Esophagus squamous epithelium (tissue), 5 donors: Measurements from ENCODE around the gene IL17RB. TPM values are rescaled to one million over a fixed set of nuclear protein-coding genes. Genes with fewer than 3 reads are reported as not detected.

Source experiments
- DNase-seq: peaks from one replicate; lab custom pipeline; 2025; lab: John Stamatoyannopoulos, UW
- H3K27ac ChIP-seq, 4 donors: fragments of 200-600 bp; sonication (generic); one replicate each; pipeline ENCODE4 v1.5.1; 2016 to 2019; ENCODE audit warnings: mild to moderate bottlenecking in 1 of 4
- H3K27me3 ChIP-seq, 4 donors: fragments of 200-600 bp; sonication (generic); 1 replicate in 3 of 4; 2 replicates in 1 of 4; pipeline versions ENCODE4 v1.5.1 to v1.6.0; 2017 to 2021; ENCODE audit warnings: antibody characterized with exemption in 1 of 4
- H3K36me3 ChIP-seq, 3 donors: fragments of 200-600 bp; sonication (generic); one replicate each; pipeline ENCODE4 v1.5.1; 2016 to 2019
- H3K4me1 ChIP-seq, 3 donors: fragments of 200-600 bp; sonication (generic); one replicate each; pipeline ENCODE4 v1.5.1; 2017 to 2019
- H3K4me3 ChIP-seq, 4 donors: fragments of 200-600 bp; sonication (generic); 1 replicate in 3 of 4; 2 replicates in 1 of 4; pipeline ENCODE4 v1.5.1; 2016 to 2019; ENCODE audit warnings: mild to moderate bottlenecking in 2 of 4, moderate library complexity in 1 of 4
- H3K9me3 ChIP-seq, 3 donors: fragments of 200-600 bp; sonication (generic); one replicate each; pipeline ENCODE4 v1.5.1; 2016 to 2019
- POLR2A ChIP-seq, 4 donors: fragments of 450-650 bp; IDR thresholded peaks; one replicate each; pipeline ENCODE4 v1.6.1; 2017; ENCODE audit warnings: antibody characterized with exemption in 4 of 4, mild to moderate bottlenecking in 4 of 4, moderate library complexity in 3 of 4
- WGBS, 2 donors: methylation state at CpG; one replicate each; pipeline ENCODE4 v1.1.5; 2018; 5-methylcytosine and 5-hydroxymethylcytosine counted together
- intact Hi-C: fragments of 100-400 bp; cut with DNase I; formaldehyde crosslinking; loops from one replicate; pipeline ENCODE4 v1.15.0; 2022
- total RNA-seq, 4 donors: library from RNA; depleted of rRNA; stranded (reverse); fragments of >200 nt; gene quantifications; one replicate each; pipeline ENCODE4 v1.1.0, GENCODE V29; 2016
- TF ChIP-seq, protein P1 (sequence below), 6 experiments: fragments of 450-650 bp in 4 of 6; fragments of 200-600 bp in 2 of 6; sonication (generic) in 2 of 6; IDR thresholded peaks; one replicate each; pipeline ENCODE4 v1.5.1; 2016 to 2019; ENCODE audit warnings: antibody characterized with exemption in 6 of 6, mild to moderate bottlenecking in 4 of 6, moderate library complexity in 4 of 6
- donor health status: DM: yes; HTN: yes; CAD: no.

Gene IL17RB
- total RNA-seq, 4 donors from 2014 or later: 0.23 to 0.66 (median 0.52) TPM

- no peak overlapping the region for H3K27ac ChIP-seq
- no peaks in the 10 kb centered on the region for H3K36me3 ChIP-seq
- intact Hi-C loops: no loop called here
- H3K9me3 ChIP-seq: no peaks in the 10 kb centered on the region
- no peak overlapping the region for H3K4me3 ChIP-seq
- no peak for DNase-seq
- WGBS, 2 donors: 50 to 62% methylated on average over 1 of the region's 1 CpG
- TF ChIP-seq, protein P1, sequence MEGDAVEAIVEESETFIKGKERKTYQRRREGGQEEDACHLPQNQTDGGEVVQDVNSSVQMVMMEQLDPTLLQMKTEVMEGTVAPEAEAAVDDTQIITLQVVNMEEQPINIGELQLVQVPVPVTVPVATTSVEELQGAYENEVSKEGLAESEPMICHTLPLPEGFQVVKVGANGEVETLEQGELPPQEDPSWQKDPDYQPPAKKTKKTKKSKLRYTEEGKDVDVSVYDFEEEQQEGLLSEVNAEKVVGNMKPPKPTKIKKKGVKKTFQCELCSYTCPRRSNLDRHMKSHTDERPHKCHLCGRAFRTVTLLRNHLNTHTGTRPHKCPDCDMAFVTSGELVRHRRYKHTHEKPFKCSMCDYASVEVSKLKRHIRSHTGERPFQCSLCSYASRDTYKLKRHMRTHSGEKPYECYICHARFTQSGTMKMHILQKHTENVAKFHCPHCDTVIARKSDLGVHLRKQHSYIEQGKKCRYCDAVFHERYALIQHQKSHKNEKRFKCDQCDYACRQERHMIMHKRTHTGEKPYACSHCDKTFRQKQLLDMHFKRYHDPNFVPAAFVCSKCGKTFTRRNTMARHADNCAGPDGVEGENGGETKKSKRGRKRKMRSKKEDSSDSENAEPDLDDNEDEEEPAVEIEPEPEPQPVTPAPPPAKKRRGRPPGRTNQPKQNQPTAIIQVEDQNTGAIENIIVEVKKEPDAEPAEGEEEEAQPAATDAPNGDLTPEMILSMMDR (IDR thresholded peaks at IDR 0.05): no peak
- no peak for TF ChIP-seq POLR2A (IDR thresholded peaks at IDR 0.05)
- H3K4me1 ChIP-seq: peaks cover 0 to 3% (median 0%) of the 10 kb centered on the region in 3 donors
- peaks cover 0 to 10% (median 0%) of the 10 kb centered on the region in 4 donors for H3K27me3 ChIP-seq
Observed at GRCh38 chr3:53826048-53826447, 20.3 kb upstream of the IL17RB start.

DNA sequence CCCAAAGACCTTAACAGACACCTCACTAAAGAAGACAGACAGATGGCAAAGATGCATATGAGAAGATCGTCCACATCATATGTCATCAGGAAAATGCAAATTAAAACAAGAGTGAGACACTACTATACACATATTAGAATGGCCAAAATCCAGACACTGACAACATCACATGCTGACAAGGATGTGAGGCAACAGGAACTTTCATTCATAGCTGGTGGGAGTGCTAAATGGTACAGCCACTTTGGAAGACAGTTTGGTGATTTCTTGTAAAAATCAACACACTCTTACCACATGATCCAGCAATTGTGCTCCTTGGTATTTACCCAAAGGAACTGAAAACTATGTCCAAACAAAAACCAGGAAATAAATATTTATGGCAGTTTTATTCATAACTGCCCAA, 17.8 kb upstream of the IL17RB start:
- intact Hi-C loops: no loop called here
- peaks cover 0 to 10% (median 0%) of the 10 kb centered on the region in 4 donors for H3K27me3 ChIP-seq
- H3K4me3 ChIP-seq: no peak overlapping the region
- no peaks in the 10 kb centered on the region for H3K36me3 ChIP-seq
- DNase-seq: no peak
- TF ChIP-seq POLR2A (IDR thresholded peaks at IDR 0.05): no peak
- TF ChIP-seq, protein P1 (IDR thresholded peaks at IDR 0.05): no peak
- H3K27ac ChIP-seq: no peak overlapping the region
- 62 to 75% methylated on average over 1 of the region's 1 CpG for WGBS, 2 donors
- H3K4me1 ChIP-seq: no peaks in the 10 kb centered on the region
- no peaks in the 10 kb centered on the region for H3K9me3 ChIP-seq

GRCh38 chr3:53829605-53830004, 16.8 kb upstream of the IL17RB start:
- H3K36me3 ChIP-seq: no peaks in the 10 kb centered on the region
- H3K27ac ChIP-seq: no peak overlapping the region
- peaks cover 0 to 1% (median 0%) of the 10 kb centered on the region in 4 donors for H3K27me3 ChIP-seq
- no peaks in the 10 kb centered on the region for H3K9me3 ChIP-seq
- TF ChIP-seq POLR2A (IDR thresholded peaks at IDR 0.05): no peak
- TF ChIP-seq, protein P1 (IDR thresholded peaks at IDR 0.05): no peak
- H3K4me1 ChIP-seq: no peaks in the 10 kb centered on the region
- WGBS, 2 donors: 72 to 82% methylated on average over 2 of the region's 2 CpGs
- no peak for DNase-seq
- intact Hi-C loops: no loop called here
- H3K4me3 ChIP-seq: no peak overlapping the region

- no peak overlapping the region for H3K4me3 ChIP-seq
- no peaks in the 10 kb centered on the region for H3K27me3 ChIP-seq
- no peaks in the 10 kb centered on the region for H3K36me3 ChIP-seq
- TF ChIP-seq, protein P1 (IDR thresholded peaks at IDR 0.05): no peak
- TF ChIP-seq POLR2A (IDR thresholded peaks at IDR 0.05): no peak
- intact Hi-C loops: no loop called here
- no peak overlapping the region for H3K27ac ChIP-seq
- no peak for DNase-seq
- H3K4me1 ChIP-seq: no peaks in the 10 kb centered on the region
- WGBS, 2 donors: 72 to 80% methylated on average over 1 to 3 of the region's 6 CpGs
- no peaks in the 10 kb centered on the region for H3K9me3 ChIP-seq
Observed at GRCh38 chr3:53830944-53831343, 15.4 kb upstream of the IL17RB start.

- Histone ChIP-seq H3K27me3 (no peaks in the 10 kb centered on the region), H3K27ac (no peak overlapping the region), H3K9me3 (no peaks in the 10 kb centered on the region), H3K36me3 (no peaks in the 10 kb centered on the region), H3K4me1 (no peaks in the 10 kb centered on the region), H3K4me3 (no peak overlapping the region)
- TF ChIP-seq POLR2A (IDR thresholded peaks at IDR 0.05): no peak
- TF ChIP-seq, protein P1 (IDR thresholded peaks at IDR 0.05): no peak
- 84 to 86% methylated on average over 6 to 7 of the region's 9 CpGs for WGBS, 2 donors
- DNase-seq: no peak
- intact Hi-C loops: no loop called here
Observed at GRCh38 chr3:53833053-53833645, 13.2 kb upstream of the IL17RB start.
